WTC11 (cell line): ENCODE measurements around the gene ZNF555. TPM values are rescaled to one million over a fixed set of nuclear protein-coding genes. Genes with fewer than 3 reads are reported as not detected.

ENCODE experiments used
- ATAC-seq: fragments of 200-7000 bp; cut with Tn5 transposase; 2 replicates; pipeline ENCODE4 v1.10.0; 2021; ENCODE audit warnings: mild to moderate bottlenecking, moderate library complexity
- CTCF ChIA-PET: fragments of 300-600 bp; sonication (Branson Sonifier 250); formaldehyde crosslinking; loops from one replicate; lab custom pipeline; 2021; ENCODE audit warnings: antibody characterized with exemption; lab: Charles Lee
- POLR2A ChIA-PET: fragments of 350-600 bp; sonication (Branson Sonifier 250); formaldehyde crosslinking; loops from one replicate; lab custom pipeline; 2021; ENCODE audit warnings: antibody characterized with exemption; lab: Charles Lee
- DNase-seq: peaks from one replicate; pipeline ENCODE4 v3.0.0; 2021; ENCODE audit warnings: low spot score
- H3K27ac Mint-ChIP-seq: 2 replicates; pipeline ENCODE4 v1.8.0; 2021; ENCODE audit warnings: mixed read lengths
- H3K27me3 Mint-ChIP-seq: 2 replicates; pipeline ENCODE4 v1.8.0; 2021; ENCODE audit warnings: low read depth, mild to moderate bottlenecking, moderate library complexity, mixed read lengths
- H3K36me3 Mint-ChIP-seq: 2 replicates; pipeline ENCODE4 v1.8.0; 2021; ENCODE audit warnings: mixed read lengths
- H3K4me1 Mint-ChIP-seq: 2 replicates; pipeline ENCODE4 v1.8.0; 2022; ENCODE audit warnings: mixed read lengths
- H3K4me3 Mint-ChIP-seq: 2 replicates; pipeline ENCODE4 v1.8.0; 2021; ENCODE audit warnings: mild to moderate bottlenecking, moderate library complexity, mixed read lengths
- H3K9me3 Mint-ChIP-seq: 2 replicates; pipeline ENCODE4 v1.8.0; 2021; ENCODE audit warnings: mixed read lengths
- ATF1 ChIP-seq: sonication (generic); formaldehyde crosslinking; IDR thresholded peaks from 2 replicates; pipeline ENCODE4 v1.8.1; 2023; ENCODE audit warnings: mild to moderate bottlenecking, moderate library complexity, missing genetic modification reagents
- CREB1 ChIP-seq: sonication (generic); formaldehyde crosslinking; IDR thresholded peaks from 2 replicates; pipeline ENCODE4 v1.8.0; 2023; ENCODE audit warnings: mild to moderate bottlenecking, missing genetic modification reagents
- ETV6 ChIP-seq: sonication (generic); formaldehyde crosslinking; IDR thresholded peaks from 2 replicates; pipeline ENCODE4 v1.8.1; 2022; ENCODE audit warnings: mild to moderate bottlenecking, missing genetic modification reagents
- GABPB1 ChIP-seq: sonication (generic); formaldehyde crosslinking; IDR thresholded peaks from 2 replicates; pipeline ENCODE4 v1.8.1; 2023; ENCODE audit warnings: mild to moderate bottlenecking, missing genetic modification reagents
- MYBL2 ChIP-seq: sonication (generic); formaldehyde crosslinking; IDR thresholded peaks from 2 replicates; pipeline ENCODE4 v1.8.1; 2023; ENCODE audit warnings: mild to moderate bottlenecking, moderate library complexity, missing genetic modification reagents
- NFATC4 ChIP-seq: fragments of 250-450 bp; sonication (Bioruptor Pico); IDR thresholded peaks from 2 replicates; pipeline ENCODE4 v1.9.0; 2021; ENCODE audit warnings: mild to moderate bottlenecking
- NFYB ChIP-seq: sonication (generic); formaldehyde crosslinking; conservative IDR thresholded peaks from 2 replicates; pipeline ENCODE4 v1.8.0; 2022; ENCODE audit warnings: low read depth, missing genetic modification reagents
- NR1H2 ChIP-seq: sonication (generic); formaldehyde crosslinking; IDR thresholded peaks from 2 replicates; pipeline ENCODE4 v1.9.0; 2021; ENCODE audit warnings: mild to moderate bottlenecking, moderate library complexity, missing genetic modification reagents
- NR3C1 ChIP-seq: sonication (generic); formaldehyde crosslinking; conservative IDR thresholded peaks from 2 replicates; pipeline ENCODE4 v1.8.1; 2023; ENCODE audit warnings: low read depth, mild to moderate bottlenecking, missing genetic modification reagents
- SP1 ChIP-seq: sonication (generic); formaldehyde crosslinking; conservative IDR thresholded peaks from 2 replicates; pipeline ENCODE4 v1.8.1; 2022; ENCODE audit warnings: missing genetic modification reagents
- TEAD4 ChIP-seq: sonication (generic); formaldehyde crosslinking; IDR thresholded peaks from 2 replicates; pipeline ENCODE4 v1.8.0; 2022; ENCODE audit warnings: mild to moderate bottlenecking, missing genetic modification reagents
- ZNF416 ChIP-seq: fragments of 250-450 bp; sonication (Bioruptor Pico); IDR thresholded peaks from 2 replicates; pipeline ENCODE4 v1.9.0; 2021; ENCODE audit warnings: mild to moderate bottlenecking, inconsistent platforms
- total RNA-seq: library from RNA; stranded (reverse); gene quantifications from 3 replicates; pipeline ENCODE4 v1.2.3, GENCODE V29; 2021
- TF ChIP-seq, protein P1 (sequence below): sonication (generic); formaldehyde crosslinking; IDR thresholded peaks from 2 replicates; pipeline ENCODE4 v1.8.0; 2022; ENCODE audit warnings: mild to moderate bottlenecking, missing genetic modification reagents
- TF ChIP-seq, protein P2 (sequence below): sonication (generic); formaldehyde crosslinking; IDR thresholded peaks from 2 replicates; pipeline ENCODE4 v1.8.1; 2023; ENCODE audit warnings: mild to moderate bottlenecking, missing genetic modification reagents, borderline replicate concordance
- TF ChIP-seq, protein P3 (sequence below): sonication (generic); formaldehyde crosslinking; IDR thresholded peaks from 2 replicates; pipeline ENCODE4 v1.8.1; 2023; ENCODE audit warnings: mild to moderate bottlenecking, missing genetic modification reagents
- TF ChIP-seq, protein P4 (sequence below): sonication (generic); formaldehyde crosslinking; IDR thresholded peaks from 2 replicates; pipeline ENCODE4 v1.8.1; 2022; ENCODE audit warnings: mild to moderate bottlenecking, missing genetic modification reagents, moderate library complexity, borderline replicate concordance
- TF ChIP-seq, protein P5 (sequence below): sonication (generic); formaldehyde crosslinking; IDR thresholded peaks from 2 replicates; pipeline ENCODE4 v1.8.1; 2022; ENCODE audit warnings: low read depth, mild to moderate bottlenecking, moderate library complexity, missing genetic modification reagents, borderline replicate concordance
- TF ChIP-seq, protein P6 (sequence below): sonication (generic); formaldehyde crosslinking; IDR thresholded peaks from 2 replicates; pipeline ENCODE4 v1.8.1; 2023; ENCODE audit warnings: mild to moderate bottlenecking, missing genetic modification reagents
- TF ChIP-seq, protein P7 (sequence below): sonication (generic); formaldehyde crosslinking; conservative IDR thresholded peaks from 2 replicates; pipeline ENCODE4 v1.8.1; 2022; ENCODE audit warnings: mild to moderate bottlenecking, missing genetic modification reagents

ZNF555 gene
- total RNA-seq, 1 experiment from 2014 or later = 6.6 TPM

DNA sequence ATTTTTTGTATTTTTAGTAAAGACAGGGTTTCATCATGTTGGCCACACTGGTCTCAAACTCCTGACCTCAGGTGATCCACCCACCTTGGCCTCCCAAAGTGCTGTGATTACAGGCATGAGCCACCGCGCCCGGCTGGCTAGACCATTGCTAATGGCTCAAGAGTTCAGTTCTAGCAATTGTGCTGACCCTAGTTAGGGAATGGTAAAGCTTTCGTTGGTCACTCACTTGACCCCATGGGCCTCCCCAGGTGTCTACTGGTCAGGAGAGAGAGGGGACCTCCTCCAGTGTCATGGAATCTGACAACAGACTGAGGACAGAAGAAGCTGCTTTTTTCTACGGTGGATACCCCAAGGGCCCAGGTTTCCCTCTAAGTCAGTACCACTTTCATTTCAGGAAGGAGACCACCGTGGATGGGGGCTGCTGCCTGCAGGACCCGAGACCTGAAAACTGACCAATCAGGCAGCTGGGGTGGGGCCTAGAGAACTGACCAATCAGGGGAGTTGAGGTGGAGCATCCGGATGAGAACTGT is 25.3 kb downstream of the ZNF555 start:
- CTCF ChIA-PET = interaction anchor here (0.5 kb wide), 1 partner anchor 600 kb away, joined by 4 read pairs; no protein-coding TSS in a partner anchor

DNA sequence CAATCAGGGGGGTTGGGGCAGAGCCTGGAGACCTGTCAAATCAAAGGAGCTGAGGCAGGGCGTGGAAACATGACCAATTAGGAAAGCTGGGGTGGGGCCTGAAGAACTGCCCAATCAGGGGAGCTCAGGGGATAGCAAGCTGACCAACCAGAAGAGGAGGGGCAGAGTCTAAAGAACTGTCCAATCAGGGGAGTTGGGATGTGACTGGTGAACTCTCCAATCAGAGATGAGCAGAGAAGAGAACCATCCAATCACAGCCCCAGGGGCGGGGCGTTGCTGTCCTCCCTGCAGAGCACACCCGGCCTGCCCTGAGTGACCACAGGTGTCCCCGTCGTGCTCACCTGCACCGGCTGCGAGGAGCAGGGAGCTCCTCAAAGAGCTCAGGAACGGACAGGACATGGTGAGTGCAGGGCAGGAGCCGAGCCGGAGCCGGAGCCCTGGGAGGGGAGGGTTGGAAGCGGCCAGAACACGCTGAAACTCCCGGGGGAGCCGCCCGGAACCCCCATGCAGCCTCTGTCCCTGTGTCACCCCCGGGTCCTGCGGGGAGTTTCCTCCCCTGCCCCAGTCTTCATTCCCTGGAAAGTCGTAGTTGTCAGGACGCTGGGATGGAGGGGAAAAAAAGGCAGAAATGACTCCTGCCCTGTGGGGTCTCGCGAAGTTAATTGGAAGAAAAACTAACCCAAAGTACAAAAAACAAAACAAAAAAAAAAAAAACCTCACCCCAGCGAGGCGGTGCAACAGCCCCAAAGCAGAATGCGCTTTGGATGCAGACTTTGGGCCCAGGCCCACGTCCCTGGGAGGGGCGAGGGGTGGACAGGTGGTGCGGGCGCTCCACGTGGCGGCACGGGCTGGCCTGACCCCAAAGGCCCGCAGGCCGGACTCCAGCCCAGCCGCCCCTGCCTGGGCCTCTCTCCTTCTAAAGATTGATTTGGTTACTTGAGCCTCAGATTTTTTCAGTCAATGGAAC is 26.0 kb downstream of the ZNF555 start, which contains the start of gene ZNF556:
Gene ZNF556 (plus strand): TSS at position 311 of the 967 bp plus-strand sequence. CDS start 87 bp downstream, at position 398.
- peak; percentile 30 for ATAC-seq
- TF ChIP-seq NFATC4 (CRISPR knock-in tag) (no peak), GABPB1 (CRISPR knock-in tag) (peak; percentile 9; the same call in 1 of the 2 replicates), CREB1 (no peak), ZNF416 (CRISPR knock-in tag) (no peak), NFYB (CRISPR knock-in tag) (peak; percentile 68)
- TF ChIP-seq, protein P1, sequence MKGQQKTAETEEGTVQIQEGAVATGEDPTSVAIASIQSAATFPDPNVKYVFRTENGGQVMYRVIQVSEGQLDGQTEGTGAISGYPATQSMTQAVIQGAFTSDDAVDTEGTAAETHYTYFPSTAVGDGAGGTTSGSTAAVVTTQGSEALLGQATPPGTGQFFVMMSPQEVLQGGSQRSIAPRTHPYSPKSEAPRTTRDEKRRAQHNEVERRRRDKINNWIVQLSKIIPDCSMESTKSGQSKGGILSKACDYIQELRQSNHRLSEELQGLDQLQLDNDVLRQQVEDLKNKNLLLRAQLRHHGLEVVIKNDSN (CRISPR knock-in tag) = no peak
- H3K9me3 Mint-ChIP-seq = peaks cover 60% of the 10 kb centered on the region
- no peak within 1 kb of the TSS for H3K27ac Mint-ChIP-seq
- peaks cover 34% of the 10 kb centered on the region for H3K36me3 Mint-ChIP-seq
- H3K4me1 Mint-ChIP-seq = no peaks in the 10 kb centered on the region
- ChIA-PET CTCF (interaction anchor here (0.5 kb wide), 1 partner anchor 599 kb away, joined by 4 read pairs; no protein-coding TSS in a partner anchor), POLR2A (interaction anchor here (0.6 kb wide), 1 partner anchor 64 kb away, joined by 7 read pairs; no protein-coding TSS in a partner anchor)
- peaks cover 20% of the 10 kb centered on the region for H3K27me3 Mint-ChIP-seq
- no peak for DNase-seq
- H3K4me3 Mint-ChIP-seq = no peak within 1 kb of the TSS

More for the DNA sequence above, 25.3 kb downstream of the ZNF555 start:
- no peak overlapping the region for H3K4me3 Mint-ChIP-seq
- peaks cover 23% of the 10 kb centered on the region for H3K27me3 Mint-ChIP-seq
- no peak overlapping the region for H3K27ac Mint-ChIP-seq
- no peaks in the 10 kb centered on the region for H3K4me1 Mint-ChIP-seq
- no peak for ATAC-seq
- DNase-seq = no peak
- POLR2A ChIA-PET = interaction anchor here (0.6 kb wide), 1 partner anchor 65 kb away, joined by 7 read pairs; no protein-coding TSS in a partner anchor
- TF ChIP-seq ETV6 (CRISPR knock-in tag) (no peak), GABPB1 (CRISPR knock-in tag) (peak; percentile 32; the same call in 1 of the 2 replicates)
- TF ChIP-seq, protein P2, sequence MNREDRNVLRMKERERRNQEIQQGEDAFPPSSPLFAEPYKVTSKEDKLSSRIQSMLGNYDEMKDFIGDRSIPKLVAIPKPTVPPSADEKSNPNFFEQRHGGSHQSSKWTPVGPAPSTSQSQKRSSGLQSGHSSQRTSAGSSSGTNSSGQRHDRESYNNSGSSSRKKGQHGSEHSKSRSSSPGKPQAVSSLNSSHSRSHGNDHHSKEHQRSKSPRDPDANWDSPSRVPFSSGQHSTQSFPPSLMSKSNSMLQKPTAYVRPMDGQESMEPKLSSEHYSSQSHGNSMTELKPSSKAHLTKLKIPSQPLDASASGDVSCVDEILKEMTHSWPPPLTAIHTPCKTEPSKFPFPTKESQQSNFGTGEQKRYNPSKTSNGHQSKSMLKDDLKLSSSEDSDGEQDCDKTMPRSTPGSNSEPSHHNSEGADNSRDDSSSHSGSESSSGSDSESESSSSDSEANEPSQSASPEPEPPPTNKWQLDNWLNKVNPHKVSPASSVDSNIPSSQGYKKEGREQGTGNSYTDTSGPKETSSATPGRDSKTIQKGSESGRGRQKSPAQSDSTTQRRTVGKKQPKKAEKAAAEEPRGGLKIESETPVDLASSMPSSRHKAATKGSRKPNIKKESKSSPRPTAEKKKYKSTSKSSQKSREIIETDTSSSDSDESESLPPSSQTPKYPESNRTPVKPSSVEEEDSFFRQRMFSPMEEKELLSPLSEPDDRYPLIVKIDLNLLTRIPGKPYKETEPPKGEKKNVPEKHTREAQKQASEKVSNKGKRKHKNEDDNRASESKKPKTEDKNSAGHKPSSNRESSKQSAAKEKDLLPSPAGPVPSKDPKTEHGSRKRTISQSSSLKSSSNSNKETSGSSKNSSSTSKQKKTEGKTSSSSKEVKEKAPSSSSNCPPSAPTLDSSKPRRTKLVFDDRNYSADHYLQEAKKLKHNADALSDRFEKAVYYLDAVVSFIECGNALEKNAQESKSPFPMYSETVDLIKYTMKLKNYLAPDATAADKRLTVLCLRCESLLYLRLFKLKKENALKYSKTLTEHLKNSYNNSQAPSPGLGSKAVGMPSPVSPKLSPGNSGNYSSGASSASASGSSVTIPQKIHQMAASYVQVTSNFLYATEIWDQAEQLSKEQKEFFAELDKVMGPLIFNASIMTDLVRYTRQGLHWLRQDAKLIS = no peak
- H3K9me3 Mint-ChIP-seq = peaks cover 61% of the 10 kb centered on the region
- H3K36me3 Mint-ChIP-seq = peaks cover 34% of the 10 kb centered on the region

DNA sequence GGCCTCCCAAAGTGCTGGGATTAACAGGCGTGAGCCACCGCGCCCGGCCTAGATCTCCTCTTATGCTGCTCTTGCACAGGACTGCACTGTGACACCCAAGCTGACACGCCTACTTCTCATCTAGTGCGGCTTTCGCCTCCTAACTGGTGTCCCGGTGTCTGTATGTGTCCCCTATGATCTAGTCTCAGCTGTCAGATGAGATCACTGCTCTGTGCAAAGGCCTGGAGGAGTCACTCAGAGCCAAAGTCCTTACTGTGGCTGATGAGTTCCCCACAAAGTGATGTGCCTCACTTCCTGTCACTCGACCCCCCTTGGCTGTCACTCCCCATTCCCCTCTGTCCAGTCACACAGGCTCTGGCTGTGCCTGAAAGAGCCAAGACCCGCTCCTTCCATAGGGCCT is 28.3 kb downstream of the ZNF555 start:
- H3K36me3 Mint-ChIP-seq = peaks cover 35% of the 10 kb centered on the region
- peaks cover 18% of the 10 kb centered on the region for H3K27me3 Mint-ChIP-seq
- H3K4me1 Mint-ChIP-seq = no peaks in the 10 kb centered on the region
- no peak for DNase-seq
- peaks cover 53% of the 10 kb centered on the region for H3K9me3 Mint-ChIP-seq
- H3K4me3 Mint-ChIP-seq = no peak overlapping the region
- no peak for ATAC-seq
- ChIA-PET POLR2A (no interaction called here), CTCF (no interaction called here)
- no peak overlapping the region for H3K27ac Mint-ChIP-seq
- TF ChIP-seq, protein P3, sequence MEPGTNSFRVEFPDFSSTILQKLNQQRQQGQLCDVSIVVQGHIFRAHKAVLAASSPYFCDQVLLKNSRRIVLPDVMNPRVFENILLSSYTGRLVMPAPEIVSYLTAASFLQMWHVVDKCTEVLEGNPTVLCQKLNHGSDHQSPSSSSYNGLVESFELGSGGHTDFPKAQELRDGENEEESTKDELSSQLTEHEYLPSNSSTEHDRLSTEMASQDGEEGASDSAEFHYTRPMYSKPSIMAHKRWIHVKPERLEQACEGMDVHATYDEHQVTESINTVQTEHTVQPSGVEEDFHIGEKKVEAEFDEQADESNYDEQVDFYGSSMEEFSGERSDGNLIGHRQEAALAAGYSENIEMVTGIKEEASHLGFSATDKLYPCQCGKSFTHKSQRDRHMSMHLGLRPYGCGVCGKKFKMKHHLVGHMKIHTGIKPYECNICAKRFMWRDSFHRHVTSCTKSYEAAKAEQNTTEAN (CRISPR knock-in tag) = no peak
- TF ChIP-seq NR1H2 (CRISPR knock-in tag) (no peak), ATF1 (CRISPR knock-in tag) (no peak), ETV6 (CRISPR knock-in tag) (no peak), NR3C1 (CRISPR knock-in tag) (no peak), TEAD4 (no peak), MYBL2 (CRISPR knock-in tag) (no peak), SP1 (CRISPR knock-in tag) (no peak)
- TF ChIP-seq, protein P4, sequence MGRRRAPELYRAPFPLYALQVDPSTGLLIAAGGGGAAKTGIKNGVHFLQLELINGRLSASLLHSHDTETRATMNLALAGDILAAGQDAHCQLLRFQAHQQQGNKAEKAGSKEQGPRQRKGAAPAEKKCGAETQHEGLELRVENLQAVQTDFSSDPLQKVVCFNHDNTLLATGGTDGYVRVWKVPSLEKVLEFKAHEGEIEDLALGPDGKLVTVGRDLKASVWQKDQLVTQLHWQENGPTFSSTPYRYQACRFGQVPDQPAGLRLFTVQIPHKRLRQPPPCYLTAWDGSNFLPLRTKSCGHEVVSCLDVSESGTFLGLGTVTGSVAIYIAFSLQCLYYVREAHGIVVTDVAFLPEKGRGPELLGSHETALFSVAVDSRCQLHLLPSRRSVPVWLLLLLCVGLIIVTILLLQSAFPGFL (CRISPR knock-in tag) = no peak
- TF ChIP-seq, protein P5, sequence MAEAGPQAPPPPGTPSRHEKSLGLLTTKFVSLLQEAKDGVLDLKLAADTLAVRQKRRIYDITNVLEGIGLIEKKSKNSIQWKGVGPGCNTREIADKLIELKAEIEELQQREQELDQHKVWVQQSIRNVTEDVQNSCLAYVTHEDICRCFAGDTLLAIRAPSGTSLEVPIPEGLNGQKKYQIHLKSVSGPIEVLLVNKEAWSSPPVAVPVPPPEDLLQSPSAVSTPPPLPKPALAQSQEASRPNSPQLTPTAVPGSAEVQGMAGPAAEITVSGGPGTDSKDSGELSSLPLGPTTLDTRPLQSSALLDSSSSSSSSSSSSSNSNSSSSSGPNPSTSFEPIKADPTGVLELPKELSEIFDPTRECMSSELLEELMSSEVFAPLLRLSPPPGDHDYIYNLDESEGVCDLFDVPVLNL (CRISPR knock-in tag) = no peak
- TF ChIP-seq, protein P6, sequence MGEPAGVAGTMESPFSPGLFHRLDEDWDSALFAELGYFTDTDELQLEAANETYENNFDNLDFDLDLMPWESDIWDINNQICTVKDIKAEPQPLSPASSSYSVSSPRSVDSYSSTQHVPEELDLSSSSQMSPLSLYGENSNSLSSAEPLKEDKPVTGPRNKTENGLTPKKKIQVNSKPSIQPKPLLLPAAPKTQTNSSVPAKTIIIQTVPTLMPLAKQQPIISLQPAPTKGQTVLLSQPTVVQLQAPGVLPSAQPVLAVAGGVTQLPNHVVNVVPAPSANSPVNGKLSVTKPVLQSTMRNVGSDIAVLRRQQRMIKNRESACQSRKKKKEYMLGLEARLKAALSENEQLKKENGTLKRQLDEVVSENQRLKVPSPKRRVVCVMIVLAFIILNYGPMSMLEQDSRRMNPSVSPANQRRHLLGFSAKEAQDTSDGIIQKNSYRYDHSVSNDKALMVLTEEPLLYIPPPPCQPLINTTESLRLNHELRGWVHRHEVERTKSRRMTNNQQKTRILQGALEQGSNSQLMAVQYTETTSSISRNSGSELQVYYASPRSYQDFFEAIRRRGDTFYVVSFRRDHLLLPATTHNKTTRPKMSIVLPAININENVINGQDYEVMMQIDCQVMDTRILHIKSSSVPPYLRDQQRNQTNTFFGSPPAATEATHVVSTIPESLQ (CRISPR knock-in tag) = no peak
- TF ChIP-seq, protein P7, sequence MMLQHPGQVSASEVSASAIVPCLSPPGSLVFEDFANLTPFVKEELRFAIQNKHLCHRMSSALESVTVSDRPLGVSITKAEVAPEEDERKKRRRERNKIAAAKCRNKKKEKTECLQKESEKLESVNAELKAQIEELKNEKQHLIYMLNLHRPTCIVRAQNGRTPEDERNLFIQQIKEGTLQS (CRISPR knock-in tag) = no peak
